Prostate gland (tissue), 2 donors: ENCODE data around the gene MMP25. TPM values are rescaled to one million over a fixed set of nuclear protein-coding genes. Genes with fewer than 3 reads are reported as not detected.
A peak's percentile ranks its signal among the peaks of the same experiment; 100 is the strongest.

Source experiments
- DNase-seq: peaks from one replicate; pipeline ENCODE4 v3.0.0-alpha.2; 2019; ENCODE audit warnings: low spot score
- H3K27ac ChIP-seq, 2 donors: fragments of 200-600 bp; sonication (generic); 2 replicates each; pipeline ENCODE4 v1.5.1; 2017 to 2019
- H3K27me3 ChIP-seq: fragments of 200-600 bp; sonication (generic); replicated peaks from 2 replicates; pipeline ENCODE4 v1.5.1; 2019; ENCODE audit not compliant: insufficient read depth
- H3K36me3 ChIP-seq, 2 donors: fragments of 200-600 bp; sonication (generic); 1 replicate in 1 of 2; 2 replicates in 1 of 2; pipeline versions ENCODE4 v1.5.1 to v1.8.1; 2017 to 2019
- H3K4me1 ChIP-seq: fragments of 200-600 bp; sonication (generic); replicated peaks from 2 replicates; pipeline ENCODE4 v1.5.1; 2019
- H3K4me3 ChIP-seq, 2 donors: fragments of 200-600 bp; sonication (generic); 2 replicates each; pipeline ENCODE4 v1.5.1; 2017 to 2019
- H3K9me3 ChIP-seq: fragments of 200-600 bp; sonication (generic); 2 replicates; pipeline ENCODE4 v1.5.1; 2017
- CTCF ChIP-seq, 4 experiments: fragments of 200-600 bp in 2 of 4; fragments of 450-650 bp in 2 of 4; sonication (generic) in 2 of 4; IDR thresholded peaks; 1 replicate in 3 of 4; 2 replicates in 1 of 4; pipeline ENCODE4 v1.5.1; 2016 to 2019; ENCODE audit warnings: antibody characterized with exemption in 4 of 4, mild to moderate bottlenecking in 2 of 4, moderate library complexity in 2 of 4
- POLR2A ChIP-seq: fragments of 450-650 bp; IDR thresholded peaks from one replicate; pipeline ENCODE4 v1.6.1; 2016; ENCODE audit warnings: antibody characterized with exemption, mild to moderate bottlenecking
- POLR2AphosphoS5 ChIP-seq: sonication (generic); formaldehyde crosslinking; IDR thresholded peaks from one replicate; pipeline ENCODE4 v1.6.1; 2017; ENCODE audit warnings: antibody characterized with exemption
- WGBS: methylation state at CpG from one replicate; pipeline ENCODE4 v1.1.5; 2018; 5-methylcytosine and 5-hydroxymethylcytosine counted together
- intact Hi-C: fragments of 100-400 bp; cut with DNase I; formaldehyde crosslinking; loops from one replicate; pipeline ENCODE4 v1.14.2; 2022
- total RNA-seq, 2 donors: library from RNA; depleted of rRNA; stranded (reverse); fragments of >200 nt; gene quantifications; one replicate each; pipeline ENCODE4 v1.1.0, GENCODE V29; 2016

MMP25 gene
- total RNA-seq, 2 donors from 2014 or later = 0.74 to 1.4 TPM

- Histone ChIP-seq H3K27me3 (peaks cover 2% of the 10 kb centered on the region), H3K9me3 (no peaks in the 10 kb centered on the region), H3K4me3 (peak overlapping the region; percentile 25 to 43), H3K36me3 (no peaks in the 10 kb centered on the region), H3K27ac (no peak overlapping the region), H3K4me1 (peaks cover 10% of the 10 kb centered on the region)
- WGBS = 2% methylated on average over 26 of the region's 54 CpGs
- no peak for DNase-seq
- TF ChIP-seq POLR2A (no peak), CTCF (IDR thresholded peaks at IDR 0.05) (no peak)
- intact Hi-C loops = no loop called here
Measured at GRCh38 chr16:3046641-3047386, 453 bp downstream of the MMP25 start.

- H3K36me3 ChIP-seq = no peaks in the 10 kb centered on the region
- H3K4me3 ChIP-seq = no peak overlapping the region
- no peaks in the 10 kb centered on the region for H3K9me3 ChIP-seq
- H3K27me3 ChIP-seq = peaks cover 2% of the 10 kb centered on the region
- TF ChIP-seq POLR2AphosphoS5 = no peak
- TF ChIP-seq POLR2A = no peak
- TF ChIP-seq CTCF (IDR thresholded peaks at IDR 0.05) = no peak
- H3K27ac ChIP-seq = no peak overlapping the region
- intact Hi-C loops = no loop called here
- H3K4me1 ChIP-seq = peaks cover 10% of the 10 kb centered on the region
- no peak for DNase-seq
- 5% methylated on average over 11 of the region's 13 CpGs for WGBS
Measured at GRCh38 chr16:3047387-3047720, 993 bp downstream of the MMP25 start.

- Histone ChIP-seq H3K9me3 (no peaks in the 10 kb centered on the region), H3K4me3 (no peak overlapping the region), H3K4me1 (peaks cover 10% of the 10 kb centered on the region), H3K27ac (no peak overlapping the region), H3K36me3 (no peaks in the 10 kb centered on the region), H3K27me3 (peaks cover 2% of the 10 kb centered on the region)
- intact Hi-C loops = no loop called here
- DNase-seq = no peak
- TF ChIP-seq POLR2A (no peak), CTCF (IDR thresholded peaks at IDR 0.05) (no peak), POLR2AphosphoS5 (no peak)
- 73% methylated on average over 23 of the region's 26 CpGs for WGBS
Measured at GRCh38 chr16:3049921-3050481, 3.6 kb downstream of the MMP25 start.

GRCh38 chr16:3050487-3050886 is 4.1 kb downstream of the MMP25 start:
- no peak for DNase-seq
- intact Hi-C loops = no loop called here
- Histone ChIP-seq H3K36me3 (no peaks in the 10 kb centered on the region), H3K27me3 (peaks cover 2% of the 10 kb centered on the region), H3K27ac (no peak overlapping the region), H3K4me3 (no peak overlapping the region), H3K9me3 (no peaks in the 10 kb centered on the region), H3K4me1 (peaks cover 10% of the 10 kb centered on the region)
- 82% methylated on average over 5 of the region's 5 CpGs for WGBS
- TF ChIP-seq POLR2A (no peak), CTCF (IDR thresholded peaks at IDR 0.05) (no peak), POLR2AphosphoS5 (no peak)

GRCh38 chr16:3051009-3051408 is 4.6 kb downstream of the MMP25 start:
- TF ChIP-seq POLR2A (no peak), POLR2AphosphoS5 (no peak), CTCF (IDR thresholded peaks at IDR 0.05) (no peak)
- 45% methylated on average over 4 of the region's 4 CpGs for WGBS
- peaks cover 7% of the 10 kb centered on the region for H3K4me1 ChIP-seq
- no peak overlapping the region for H3K4me3 ChIP-seq
- no peaks in the 10 kb centered on the region for H3K36me3 ChIP-seq
- H3K27me3 ChIP-seq = peaks cover under 1% of the 10 kb centered on the region
- intact Hi-C loops = no loop called here
- no peak overlapping the region for H3K27ac ChIP-seq
- no peaks in the 10 kb centered on the region for H3K9me3 ChIP-seq
- DNase-seq = no peak
